ENCODE measurements around the gene RAB3C. TPM values are rescaled to one million over a fixed set of nuclear protein-coding genes. Genes with fewer than 3 reads are reported as not detected.
"Not testable (repeated sequence)": the region's sequence is repeated elsewhere in the genome, so short reads cannot be mapped to it uniquely, and the experiment has no call there.

Gene RAB3C
- total RNA-seq, 6 experiments from 2014 or later: 0.18 to 2.6 (median 0.99) TPM

GRCh38 chr5:58680503-58680902 lies 97.6 kb downstream of the RAB3C start:
- TF ChIP-seq, protein P1, sequence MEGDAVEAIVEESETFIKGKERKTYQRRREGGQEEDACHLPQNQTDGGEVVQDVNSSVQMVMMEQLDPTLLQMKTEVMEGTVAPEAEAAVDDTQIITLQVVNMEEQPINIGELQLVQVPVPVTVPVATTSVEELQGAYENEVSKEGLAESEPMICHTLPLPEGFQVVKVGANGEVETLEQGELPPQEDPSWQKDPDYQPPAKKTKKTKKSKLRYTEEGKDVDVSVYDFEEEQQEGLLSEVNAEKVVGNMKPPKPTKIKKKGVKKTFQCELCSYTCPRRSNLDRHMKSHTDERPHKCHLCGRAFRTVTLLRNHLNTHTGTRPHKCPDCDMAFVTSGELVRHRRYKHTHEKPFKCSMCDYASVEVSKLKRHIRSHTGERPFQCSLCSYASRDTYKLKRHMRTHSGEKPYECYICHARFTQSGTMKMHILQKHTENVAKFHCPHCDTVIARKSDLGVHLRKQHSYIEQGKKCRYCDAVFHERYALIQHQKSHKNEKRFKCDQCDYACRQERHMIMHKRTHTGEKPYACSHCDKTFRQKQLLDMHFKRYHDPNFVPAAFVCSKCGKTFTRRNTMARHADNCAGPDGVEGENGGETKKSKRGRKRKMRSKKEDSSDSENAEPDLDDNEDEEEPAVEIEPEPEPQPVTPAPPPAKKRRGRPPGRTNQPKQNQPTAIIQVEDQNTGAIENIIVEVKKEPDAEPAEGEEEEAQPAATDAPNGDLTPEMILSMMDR (IDR thresholded peaks at IDR 0.05): no peak
- TF ChIP-seq POLR2A (IDR thresholded peaks at IDR 0.05): no peak
- Histone ChIP-seq H3K4me3 (no peak overlapping the region), H3K27ac (no peak overlapping the region), H3K27me3 (no peaks in the 10 kb centered on the region), H3K9me3 (no peaks in the 10 kb centered on the region), H3K4me1 (no peaks in the 10 kb centered on the region), H3K36me3 (no peaks in the 10 kb centered on the region)
- ATAC-seq: peak in 3 of 4 donors; percentile 28 to 58 (median 28)
- intact Hi-C loops (cut with DNase I): no loop called here
- WGBS (ENCODE audit: insufficient coverage, low coverage, low lambda C conversion rate, missing lambda C conversion rate): 59% methylated on average over 2 of the region's 2 CpGs
- DNase-seq: no peak

GRCh38 chr5:58681943-58682342 lies 99.1 kb downstream of the RAB3C start:
- Histone ChIP-seq H3K4me1 (no peaks in the 10 kb centered on the region), H3K9me3 (no peaks in the 10 kb centered on the region), H3K4me3 (no peak overlapping the region), H3K27ac (no peak overlapping the region), H3K27me3 (no peaks in the 10 kb centered on the region), H3K36me3 (no peaks in the 10 kb centered on the region)
- intact Hi-C loops (cut with DNase I): no loop called here
- DNase-seq: no peak
- ATAC-seq: no peak
- WGBS (ENCODE audit: insufficient coverage, low coverage, low lambda C conversion rate, missing lambda C conversion rate): 59% methylated on average over 5 of the region's 5 CpGs
- TF ChIP-seq, protein P1 (IDR thresholded peaks at IDR 0.05): no peak
- no peak for TF ChIP-seq POLR2A (IDR thresholded peaks at IDR 0.05)

DNA sequence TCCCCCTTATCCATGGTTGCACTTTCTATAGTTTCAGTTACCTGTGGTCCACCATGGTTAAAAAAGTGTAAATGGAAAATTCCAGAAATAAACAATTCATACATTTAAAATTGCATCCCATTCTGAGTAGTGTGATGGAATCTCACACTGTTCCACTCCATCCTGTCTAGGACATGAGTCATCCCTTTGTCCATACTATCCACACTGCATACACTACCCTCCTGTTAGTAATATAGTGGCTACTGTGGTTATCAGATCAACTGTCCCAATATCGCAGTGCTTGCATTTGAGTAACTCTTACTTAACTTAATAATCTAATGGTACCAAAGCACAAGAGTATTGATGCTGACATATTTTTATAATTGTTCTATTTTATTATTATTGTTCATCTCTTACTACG lies 100.7 kb downstream of the RAB3C start:
- Histone ChIP-seq H3K36me3 (no peaks in the 10 kb centered on the region), H3K27ac (no peak overlapping the region), H3K4me1 (no peaks in the 10 kb centered on the region), H3K4me3 (no peak overlapping the region), H3K27me3 (no peaks in the 10 kb centered on the region), H3K9me3 (no peaks in the 10 kb centered on the region)
- DNase-seq (no peak), ATAC-seq (no peak)
- 83% methylated on average over 2 of the region's 2 CpGs for WGBS (ENCODE audit: insufficient coverage, low coverage, low lambda C conversion rate, missing lambda C conversion rate)
- intact Hi-C loops (cut with DNase I): no loop called here
- TF ChIP-seq POLR2A (IDR thresholded peaks at IDR 0.05): no peak
- TF ChIP-seq, protein P1 (IDR thresholded peaks at IDR 0.05): no peak

DNA sequence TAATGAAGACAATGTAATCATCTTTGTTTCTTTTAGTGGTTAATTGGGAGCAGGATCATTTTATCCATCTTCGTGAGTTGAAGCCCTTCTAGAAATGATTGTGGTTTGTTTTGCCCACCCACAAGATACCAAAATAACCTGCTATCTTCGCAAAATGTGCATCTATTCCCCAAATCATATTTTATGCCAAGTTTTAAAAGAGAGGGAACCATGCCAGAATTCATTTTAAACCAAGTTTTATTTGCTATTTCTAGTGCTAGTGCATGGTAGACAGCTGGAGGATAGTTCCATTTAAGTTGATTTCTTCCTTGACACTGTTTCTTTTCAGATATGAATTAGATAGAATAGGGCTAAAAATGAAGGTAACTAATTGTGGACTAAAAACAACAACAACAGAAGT lies 104.2 kb downstream of the RAB3C start:
- no peaks in the 10 kb centered on the region for H3K36me3 ChIP-seq
- intact Hi-C loops (cut with DNase I): no loop called here
- H3K27ac ChIP-seq: no peak overlapping the region
- no peaks in the 10 kb centered on the region for H3K27me3 ChIP-seq
- WGBS (ENCODE audit: insufficient coverage, low coverage, low lambda C conversion rate, missing lambda C conversion rate): 61% methylated on average over 2 of the region's 2 CpGs
- TF ChIP-seq, protein P1 (IDR thresholded peaks at IDR 0.05): no peak
- no peak for TF ChIP-seq POLR2A (IDR thresholded peaks at IDR 0.05)
- H3K4me1 ChIP-seq: no peaks in the 10 kb centered on the region
- no peaks in the 10 kb centered on the region for H3K9me3 ChIP-seq
- no peak for ATAC-seq
- no peak for DNase-seq
- no peak overlapping the region for H3K4me3 ChIP-seq

DNA sequence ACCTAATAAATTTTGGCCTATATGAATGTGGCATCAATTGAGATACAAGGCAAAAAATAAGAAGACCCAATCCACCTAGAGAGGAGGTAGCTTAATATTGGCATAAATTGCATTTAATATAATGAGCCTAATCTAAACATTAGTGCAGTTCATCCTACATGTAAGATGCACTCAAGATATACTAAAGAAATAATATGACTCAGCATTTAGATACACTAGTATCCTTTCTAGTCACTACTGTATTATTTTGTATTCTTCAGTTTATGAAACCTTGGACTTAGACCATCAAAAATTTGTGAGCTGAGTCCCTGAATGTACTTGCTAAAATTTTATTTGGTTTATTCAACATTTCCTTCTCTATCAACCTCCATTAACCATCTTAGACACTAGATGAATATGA lies 104.7 kb downstream of the RAB3C start:
- no peaks in the 10 kb centered on the region for H3K4me1 ChIP-seq
- H3K27me3 ChIP-seq: no peaks in the 10 kb centered on the region
- intact Hi-C loops (cut with DNase I): no loop called here
- no peak for TF ChIP-seq POLR2A (IDR thresholded peaks at IDR 0.05)
- TF ChIP-seq, protein P1 (IDR thresholded peaks at IDR 0.05): no peak
- no peak overlapping the region for H3K4me3 ChIP-seq
- no peak overlapping the region for H3K27ac ChIP-seq
- no peaks in the 10 kb centered on the region for H3K36me3 ChIP-seq
- ATAC-seq (no peak), DNase-seq (no peak)
- H3K9me3 ChIP-seq: no peaks in the 10 kb centered on the region

DNA sequence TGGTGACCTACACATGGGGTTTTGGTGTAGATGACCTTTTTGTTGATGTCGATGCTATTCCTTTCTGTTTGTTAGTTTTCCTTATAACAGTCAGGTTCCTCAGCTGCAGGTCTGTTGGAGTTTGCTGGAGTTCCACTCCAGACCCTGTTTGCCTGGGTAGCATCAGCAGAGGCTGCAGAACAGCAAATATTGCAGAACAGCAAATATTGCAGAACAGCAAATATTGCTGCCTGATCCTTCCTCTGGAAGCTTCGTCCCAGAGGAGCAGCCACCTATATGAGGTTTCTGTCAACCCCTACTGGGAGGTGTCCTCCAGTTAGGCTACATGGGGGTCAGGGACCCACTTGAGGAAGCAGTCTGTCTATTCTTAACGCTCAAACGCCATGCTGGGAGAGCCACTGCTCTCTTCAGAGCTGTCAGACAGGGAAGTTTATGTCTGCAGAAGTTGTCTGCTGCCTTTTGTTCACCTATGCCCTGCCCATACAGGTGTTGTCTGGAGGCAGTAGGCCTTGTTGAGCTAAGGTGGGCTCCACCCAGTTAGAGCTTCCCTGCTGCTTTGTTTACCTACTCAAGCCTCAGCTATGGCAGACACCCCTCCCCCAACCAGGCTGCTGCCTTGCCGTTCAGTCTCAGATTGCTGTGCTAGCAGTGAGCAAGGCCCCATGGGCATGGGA lies 116.3 kb downstream of the RAB3C start:
- H3K36me3 ChIP-seq; H3K27me3 ChIP-seq; intact Hi-C loops (cut with DNase I); H3K4me3 ChIP-seq; H3K9me3 ChIP-seq: not testable (repeated sequence)
- peak overlapping the region in 2 of 3 donors; percentile 83 for H3K27ac ChIP-seq
- WGBS (ENCODE audit: insufficient coverage, low coverage, low lambda C conversion rate, missing lambda C conversion rate): 20% methylated on average over 2 of the region's 5 CpGs
- DNase-seq: peak in 2 of 3 donors; percentile 47 to 50
- peaks cover 0 to 24% (median 10%) of the 10 kb centered on the region in 4 donors for H3K4me1 ChIP-seq
- peak; percentile 70 to 93 (median 91) for ATAC-seq

Measured in right lobe of liver (tissue), 6 donors.